HG03139 (cell line): ENCODE data around the gene TAS2R40.
A peak's percentile ranks its signal among the peaks of the same experiment; 100 is the strongest.

ENCODE experiments used
- ATAC-seq: cut with Tn5 transposase; IDR thresholded peaks from one replicate; pipeline ENCODE4 v1.9.1; 2021; ENCODE audit not compliant: unreplicated experiment

The TAS2R40 gene

DNA sequence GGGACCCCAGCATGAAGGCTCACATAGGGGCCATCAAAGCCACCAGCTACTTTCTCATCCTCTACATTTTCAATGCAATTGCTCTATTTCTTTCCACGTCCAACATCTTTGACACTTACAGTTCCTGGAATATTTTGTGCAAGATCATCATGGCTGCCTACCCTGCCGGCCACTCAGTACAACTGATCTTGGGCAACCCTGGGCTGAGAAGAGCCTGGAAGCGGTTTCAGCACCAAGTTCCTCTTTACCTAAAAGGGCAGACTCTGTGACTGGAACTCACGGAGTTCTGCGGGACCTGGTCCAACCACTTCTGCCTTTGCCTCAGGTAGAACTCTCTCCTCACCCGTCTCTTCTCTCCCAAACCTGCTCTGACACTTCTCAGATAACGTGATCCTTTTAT is 945 bp downstream of the TAS2R40 start:
- ATAC-seq, result no peak

- ATAC-seq, result no peak
Measured at GRCh38 chr7:143223784-143224183, 1.9 kb downstream of the TAS2R40 start.

- no peak for ATAC-seq
Measured at GRCh38 chr7:143225047-143225446, 3.2 kb downstream of the TAS2R40 start.

GRCh38 chr7:143227806-143228205 is 6.0 kb downstream of the TAS2R40 start:
- ATAC-seq, result no peak

- ATAC-seq, result no peak
Measured at GRCh38 chr7:143229054-143229790, 7.4 kb downstream of the TAS2R40 start.

DNA sequence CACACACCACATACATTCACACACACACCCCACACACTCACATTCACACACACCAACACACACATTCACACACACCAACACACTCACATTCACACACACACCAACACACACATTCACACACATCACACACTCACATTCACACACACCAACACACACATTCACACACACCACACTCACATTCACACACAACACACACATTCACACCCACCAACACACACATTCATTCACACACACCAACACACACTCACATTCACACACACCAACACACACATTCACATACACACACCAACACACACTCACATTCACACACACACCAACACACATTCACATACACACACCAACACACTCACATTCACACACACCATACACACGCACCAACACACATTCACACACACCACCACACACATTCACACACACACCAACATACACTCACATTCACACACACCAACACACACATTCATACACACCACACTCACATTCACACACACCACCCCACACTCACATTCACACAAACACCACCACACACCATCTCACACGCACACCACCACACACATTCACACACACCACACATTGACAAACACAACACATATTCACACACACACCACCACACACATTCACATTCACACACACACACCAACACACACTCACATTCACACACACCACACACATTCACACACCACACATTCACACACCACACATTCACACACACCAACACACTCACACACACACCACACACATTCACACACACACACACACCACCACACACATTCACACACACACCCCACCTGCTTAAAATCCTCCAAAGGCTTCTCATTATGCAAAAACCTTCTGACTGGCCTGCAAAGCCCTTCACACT is 9.0 kb downstream of the TAS2R40 start:
- ATAC-seq, result no peak

DNA sequence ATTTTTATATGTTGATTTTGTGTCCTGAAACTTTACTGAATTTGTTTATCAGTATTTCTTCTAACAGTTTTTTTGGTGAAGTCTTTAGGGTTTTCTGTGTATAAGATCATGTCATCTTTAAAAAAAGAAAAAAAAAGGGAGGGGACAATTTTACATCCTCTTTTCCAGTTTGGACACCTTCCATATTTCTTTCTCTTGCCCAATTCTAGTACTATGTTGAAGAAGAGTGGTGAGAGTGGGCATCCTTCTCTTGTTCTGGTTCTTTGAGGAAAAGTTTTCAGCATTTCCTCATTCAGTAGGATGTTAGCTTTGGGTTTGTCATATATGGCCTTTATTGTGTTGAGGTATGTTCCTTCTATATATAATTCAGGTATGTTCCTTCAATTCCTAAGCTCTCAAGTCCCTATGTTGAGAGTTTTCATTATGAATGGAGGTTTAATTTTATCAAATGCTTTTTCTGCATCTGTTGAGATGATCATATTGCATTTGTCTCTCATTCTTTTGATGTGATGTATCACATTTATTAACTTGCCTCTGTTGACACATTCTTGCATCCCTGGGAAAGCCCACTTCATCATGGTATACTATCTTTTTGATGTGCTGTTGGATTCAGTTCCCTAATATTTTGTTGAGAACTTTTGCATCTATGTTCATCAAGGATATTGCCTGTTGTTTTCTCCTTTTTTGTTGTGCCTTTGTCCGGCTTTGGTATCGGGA is 12.1 kb downstream of the TAS2R40 start:
- ATAC-seq, result no peak

DNA sequence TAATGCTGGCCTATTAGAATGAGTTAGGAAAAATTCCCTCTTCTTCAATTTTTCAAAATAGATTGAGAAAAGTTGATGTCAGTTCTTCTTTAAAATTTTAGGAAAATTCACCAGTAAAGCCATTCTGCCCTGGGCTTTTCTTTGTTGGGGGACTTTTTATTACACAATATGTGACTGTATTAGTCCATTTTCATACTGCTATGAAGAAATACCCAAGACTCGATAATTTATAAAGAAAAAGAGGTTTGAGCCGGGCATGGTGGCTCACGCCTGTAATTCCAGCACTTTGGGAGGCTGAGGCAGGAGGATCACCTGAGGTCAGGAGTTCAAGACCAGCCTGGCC is 12.7 kb downstream of the TAS2R40 start:
- no peak for ATAC-seq

DNA sequence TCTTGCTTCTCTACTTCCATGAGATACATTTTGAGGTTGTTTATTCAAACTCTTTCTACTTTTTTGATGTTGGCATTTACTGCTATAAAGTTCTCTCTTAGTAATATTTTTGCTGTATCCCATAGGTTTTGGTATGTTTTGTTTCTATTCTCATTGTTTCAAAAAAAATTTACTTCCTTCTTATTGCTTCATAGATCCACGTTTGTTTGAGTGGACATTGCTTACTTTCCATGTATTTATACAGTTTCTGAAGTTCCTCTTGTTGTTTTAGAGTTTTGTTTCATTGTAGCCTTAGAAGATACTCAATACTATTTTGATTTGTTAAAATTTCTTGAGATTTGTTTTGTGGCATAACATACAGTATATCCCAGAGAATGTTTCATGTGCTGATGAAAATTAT is 13.7 kb downstream of the TAS2R40 start:
- no peak for ATAC-seq

DNA sequence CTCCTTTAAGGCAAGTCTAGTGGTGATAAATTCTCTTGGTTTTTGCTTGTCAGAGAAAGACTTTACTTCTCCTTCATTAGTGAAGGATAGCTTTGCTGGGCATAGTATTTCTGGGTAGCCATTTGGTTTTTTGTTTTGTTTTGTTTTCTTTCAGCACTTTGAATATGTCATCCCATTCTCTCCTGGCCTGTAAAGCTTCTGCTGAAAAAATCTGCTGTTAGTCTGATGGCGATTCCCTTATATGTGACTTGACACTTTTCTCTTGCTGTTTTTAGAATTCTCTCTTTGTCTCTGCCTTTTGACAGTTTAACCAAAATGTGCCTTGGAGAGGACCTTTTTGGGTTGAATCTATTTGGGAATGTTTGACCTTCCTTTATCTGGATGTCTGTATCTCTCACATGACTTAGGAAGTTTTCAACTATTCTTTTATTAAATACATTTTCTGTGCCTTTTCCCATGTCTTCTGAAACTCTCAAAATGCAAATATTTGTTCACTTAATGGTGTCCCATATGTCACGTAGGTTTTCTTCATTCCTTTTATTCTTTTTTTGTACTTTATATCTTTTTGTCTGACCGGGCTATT is 14.7 kb downstream of the TAS2R40 start:
- ATAC-seq, result no peak

DNA sequence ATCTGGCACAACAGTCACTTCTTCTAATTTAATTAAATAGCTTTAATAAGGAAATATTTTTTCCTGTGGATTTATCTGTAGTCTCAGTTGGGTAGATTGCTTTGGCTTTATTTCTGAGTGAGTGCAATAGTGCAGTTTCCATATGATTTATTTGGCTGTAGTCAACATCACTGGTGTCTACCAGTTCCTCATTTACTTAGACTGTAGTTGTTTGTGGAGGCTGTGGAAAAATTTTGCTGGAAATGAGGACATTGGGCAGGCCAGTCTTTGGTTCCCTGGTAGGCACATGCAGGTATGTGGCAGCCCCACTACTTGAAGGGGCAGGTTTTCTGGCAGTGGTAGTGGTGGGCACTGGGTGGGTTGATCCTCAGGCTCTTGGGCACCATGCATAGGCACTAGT is 15.5 kb downstream of the TAS2R40 start:
- ATAC-seq, result no peak

- no peak for ATAC-seq
Measured at GRCh38 chr7:143238289-143238980, 16.6 kb downstream of the TAS2R40 start.

GRCh38 chr7:143239813-143240212 is 18.0 kb downstream of the TAS2R40 start:
- no peak for ATAC-seq

GRCh38 chr7:143240291-143241168 is 18.7 kb downstream of the TAS2R40 start:
- ATAC-seq, result peak; percentile 94

- ATAC-seq, result no peak
Measured at GRCh38 chr7:143242306-143242705, 20.5 kb downstream of the TAS2R40 start.

GRCh38 chr7:143243111-143243510 is 21.3 kb downstream of the TAS2R40 start:
- ATAC-seq, result no peak

DNA sequence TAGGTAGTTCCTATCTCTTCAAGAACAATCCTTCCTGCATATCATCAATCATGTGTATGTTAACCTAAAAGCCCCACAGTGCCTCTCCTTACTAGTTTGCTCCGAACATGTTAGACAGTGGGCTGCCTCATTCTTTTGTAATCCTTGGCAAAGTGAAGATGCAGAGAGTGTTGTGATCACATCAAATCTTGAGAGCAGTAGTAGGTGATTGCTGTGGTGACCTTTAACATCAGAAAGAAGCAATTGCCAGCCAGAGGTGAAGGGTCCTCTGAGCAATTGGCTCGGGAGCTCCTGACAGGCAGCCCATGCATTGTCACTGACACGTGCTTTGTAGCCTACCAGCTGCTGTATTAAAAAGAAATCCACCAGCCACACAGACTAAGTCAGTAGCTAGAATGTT is 21.8 kb downstream of the TAS2R40 start:
- no peak for ATAC-seq

GRCh38 chr7:143244321-143244720 is 22.5 kb downstream of the TAS2R40 start:
- ATAC-seq, result no peak

GRCh38 chr7:143245123-143245522 is 23.3 kb downstream of the TAS2R40 start:
- ATAC-seq, result no peak

GRCh38 chr7:143247372-143247771 is 25.5 kb downstream of the TAS2R40 start:
- no peak for ATAC-seq
